Measurements from ENCODE around the gene HOXD9.

The HOXD9 gene

GRCh38 chr2:176124110-176124946, 1.8 kb downstream of the HOXD9 start:
- DNase-seq (ENCODE audit: low read depth in 1 of 2, low spot score in 1 of 2): no peak

- no peak for DNase-seq (ENCODE audit: low read depth in 1 of 2, low spot score in 1 of 2)
Observed at GRCh38 chr2:176124947-176125771, 2.6 kb downstream of the HOXD9 start.

GRCh38 chr2:176125772-176126054, 3.2 kb downstream of the HOXD9 start:
- DNase-seq (ENCODE audit: low read depth in 1 of 2, low spot score in 1 of 2): no peak

- peak; percentile 52 to 60 for DNase-seq (ENCODE audit: low read depth in 1 of 2, low spot score in 1 of 2)
Observed at GRCh38 chr2:176126929-176127773, 4.6 kb downstream of the HOXD9 start.

GRCh38 chr2:176127774-176128072, 5.2 kb downstream of the HOXD9 start:
- no peak for DNase-seq (ENCODE audit: low read depth in 1 of 2, low spot score in 1 of 2)

GRCh38 chr2:176128172-176128981, 5.9 kb downstream of the HOXD9 start:
- DNase-seq (ENCODE audit: low read depth in 1 of 2, low spot score in 1 of 2): no peak

GRCh38 chr2:176128982-176129796, 6.7 kb downstream of the HOXD9 start, which contains the start of gene HOXD8:
TSS of gene HOXD8 (plus strand) at chr2:176129705. CDS start at chr2:176130367, 662 bp downstream.
- DNase-seq (ENCODE audit: low read depth in 1 of 2, low spot score in 1 of 2): no peak

- DNase-seq (ENCODE audit: low read depth in 1 of 2, low spot score in 1 of 2): no peak
Observed at GRCh38 chr2:176129813-176130146, 7.3 kb downstream of the HOXD9 start.

- no peak for DNase-seq (ENCODE audit: low read depth in 1 of 2, low spot score in 1 of 2)
Observed at GRCh38 chr2:176130147-176130956, 7.8 kb downstream of the HOXD9 start.

- DNase-seq (ENCODE audit: low read depth in 1 of 2, low spot score in 1 of 2): no peak
Observed at GRCh38 chr2:176130957-176131847, 8.7 kb downstream of the HOXD9 start.

- DNase-seq (ENCODE audit: low read depth in 1 of 2, low spot score in 1 of 2): no peak
Observed at GRCh38 chr2:176131848-176132158, 9.3 kb downstream of the HOXD9 start.

- no peak for DNase-seq (ENCODE audit: low read depth in 1 of 2, low spot score in 1 of 2)
Observed at GRCh38 chr2:176132205-176133171, 10.0 kb downstream of the HOXD9 start.

- no peak for DNase-seq (ENCODE audit: low read depth in 1 of 2, low spot score in 1 of 2)
Observed at GRCh38 chr2:176133389-176133788, 10.9 kb downstream of the HOXD9 start.

- DNase-seq (ENCODE audit: low read depth in 1 of 2, low spot score in 1 of 2): no peak
Observed at GRCh38 chr2:176134035-176134434, 11.5 kb downstream of the HOXD9 start.

GRCh38 chr2:176135035-176135440, 12.5 kb downstream of the HOXD9 start:
- DNase-seq (ENCODE audit: low read depth in 1 of 2, low spot score in 1 of 2): no peak

- DNase-seq (ENCODE audit: low read depth in 1 of 2, low spot score in 1 of 2): no peak
Observed at GRCh38 chr2:176136374-176137251, 14.1 kb downstream of the HOXD9 start.
